Testis (tissue), 2 donors: ENCODE results near the gene MAN1A2.

Experiments
- POLR2A ChIP-seq: fragments of 450-650 bp; IDR thresholded peaks from one replicate; pipeline ENCODE4 v1.6.1; 2017; ENCODE audit warnings: antibody characterized with exemption, mild to moderate bottlenecking, moderate library complexity
- TF ChIP-seq, protein P1 (sequence below), 3 experiments: fragments of 450-650 bp in 2 of 3; fragments of 200-600 bp in 1 of 3; sonication (generic) in 1 of 3; IDR thresholded peaks; one replicate each; pipeline ENCODE4 v1.5.1; 2016 to 2019; ENCODE audit warnings: antibody characterized with exemption in 3 of 3, mild to moderate bottlenecking in 2 of 3, moderate library complexity in 1 of 3

DNA sequence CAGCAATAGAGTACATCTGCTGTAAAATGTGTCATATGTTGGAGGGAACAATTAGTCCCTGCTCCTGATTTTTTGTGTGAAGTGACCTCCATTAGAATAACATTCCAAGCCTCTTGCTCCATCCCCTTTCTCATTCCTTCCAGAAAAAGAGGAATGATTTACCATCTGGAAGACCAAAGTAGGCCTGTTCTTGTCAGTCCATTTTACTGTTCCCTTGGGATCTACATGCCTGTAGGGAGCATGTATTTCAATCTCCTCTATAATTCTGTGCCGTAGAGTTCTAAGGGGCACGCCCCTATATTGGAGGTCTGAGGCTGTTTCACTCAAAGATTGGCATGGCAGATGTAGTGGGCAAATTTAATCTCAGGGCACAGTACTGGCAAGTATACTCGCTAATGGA is 48.8 kb upstream of the MAN1A2 start:
- TF ChIP-seq, protein P1, sequence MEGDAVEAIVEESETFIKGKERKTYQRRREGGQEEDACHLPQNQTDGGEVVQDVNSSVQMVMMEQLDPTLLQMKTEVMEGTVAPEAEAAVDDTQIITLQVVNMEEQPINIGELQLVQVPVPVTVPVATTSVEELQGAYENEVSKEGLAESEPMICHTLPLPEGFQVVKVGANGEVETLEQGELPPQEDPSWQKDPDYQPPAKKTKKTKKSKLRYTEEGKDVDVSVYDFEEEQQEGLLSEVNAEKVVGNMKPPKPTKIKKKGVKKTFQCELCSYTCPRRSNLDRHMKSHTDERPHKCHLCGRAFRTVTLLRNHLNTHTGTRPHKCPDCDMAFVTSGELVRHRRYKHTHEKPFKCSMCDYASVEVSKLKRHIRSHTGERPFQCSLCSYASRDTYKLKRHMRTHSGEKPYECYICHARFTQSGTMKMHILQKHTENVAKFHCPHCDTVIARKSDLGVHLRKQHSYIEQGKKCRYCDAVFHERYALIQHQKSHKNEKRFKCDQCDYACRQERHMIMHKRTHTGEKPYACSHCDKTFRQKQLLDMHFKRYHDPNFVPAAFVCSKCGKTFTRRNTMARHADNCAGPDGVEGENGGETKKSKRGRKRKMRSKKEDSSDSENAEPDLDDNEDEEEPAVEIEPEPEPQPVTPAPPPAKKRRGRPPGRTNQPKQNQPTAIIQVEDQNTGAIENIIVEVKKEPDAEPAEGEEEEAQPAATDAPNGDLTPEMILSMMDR (IDR thresholded peaks at IDR 0.05) = no peak
- TF ChIP-seq POLR2A = no peak
